ENCODE results near the gene MST1R. TPM values are rescaled to one million over a fixed set of nuclear protein-coding genes. Genes with fewer than 3 reads are reported as not detected.

MST1R gene
- total RNA-seq, 1 donor, result 0.72 TPM

GRCh38 chr3:49899815-49900214 lies 3.9 kb downstream of the MST1R start:
- Histone ChIP-seq H3K4me3 (ENCODE audit: insufficient read depth, low read length) (no peak overlapping the region), H4K20me1 (ENCODE audit: insufficient read depth, low read length) (no peaks in the 10 kb centered on the region), H3K27ac (ENCODE audit: low read depth, low read length) (no peak overlapping the region), H3K9me3 (ENCODE audit: low read depth, low read length) (no peaks in the 10 kb centered on the region), H3K27me3 (ENCODE audit: insufficient read depth, low read length) (no peaks in the 10 kb centered on the region), H2AFZ (ENCODE audit: low read length) (no peak overlapping the region), H3K79me2 (ENCODE audit: insufficient read depth, low read length) (no peaks in the 10 kb centered on the region), H3K4me1 (ENCODE audit: insufficient read depth, low read length) (peaks cover 10% of the 10 kb centered on the region), H3K36me3 (ENCODE audit: insufficient read depth, low read length) (no peaks in the 10 kb centered on the region), H3K4me2 (ENCODE audit: insufficient read depth, low read length) (no peak overlapping the region)
- TF ChIP-seq, protein P1, sequence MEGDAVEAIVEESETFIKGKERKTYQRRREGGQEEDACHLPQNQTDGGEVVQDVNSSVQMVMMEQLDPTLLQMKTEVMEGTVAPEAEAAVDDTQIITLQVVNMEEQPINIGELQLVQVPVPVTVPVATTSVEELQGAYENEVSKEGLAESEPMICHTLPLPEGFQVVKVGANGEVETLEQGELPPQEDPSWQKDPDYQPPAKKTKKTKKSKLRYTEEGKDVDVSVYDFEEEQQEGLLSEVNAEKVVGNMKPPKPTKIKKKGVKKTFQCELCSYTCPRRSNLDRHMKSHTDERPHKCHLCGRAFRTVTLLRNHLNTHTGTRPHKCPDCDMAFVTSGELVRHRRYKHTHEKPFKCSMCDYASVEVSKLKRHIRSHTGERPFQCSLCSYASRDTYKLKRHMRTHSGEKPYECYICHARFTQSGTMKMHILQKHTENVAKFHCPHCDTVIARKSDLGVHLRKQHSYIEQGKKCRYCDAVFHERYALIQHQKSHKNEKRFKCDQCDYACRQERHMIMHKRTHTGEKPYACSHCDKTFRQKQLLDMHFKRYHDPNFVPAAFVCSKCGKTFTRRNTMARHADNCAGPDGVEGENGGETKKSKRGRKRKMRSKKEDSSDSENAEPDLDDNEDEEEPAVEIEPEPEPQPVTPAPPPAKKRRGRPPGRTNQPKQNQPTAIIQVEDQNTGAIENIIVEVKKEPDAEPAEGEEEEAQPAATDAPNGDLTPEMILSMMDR (IDR thresholded peaks at IDR 0.05; ENCODE audit: extremely low read depth, low read depth, low read length), result peak; percentile 30
- DNase-seq (ENCODE audit: insufficient read length, low spot score, missing footprints), result peak; percentile 69

DNA sequence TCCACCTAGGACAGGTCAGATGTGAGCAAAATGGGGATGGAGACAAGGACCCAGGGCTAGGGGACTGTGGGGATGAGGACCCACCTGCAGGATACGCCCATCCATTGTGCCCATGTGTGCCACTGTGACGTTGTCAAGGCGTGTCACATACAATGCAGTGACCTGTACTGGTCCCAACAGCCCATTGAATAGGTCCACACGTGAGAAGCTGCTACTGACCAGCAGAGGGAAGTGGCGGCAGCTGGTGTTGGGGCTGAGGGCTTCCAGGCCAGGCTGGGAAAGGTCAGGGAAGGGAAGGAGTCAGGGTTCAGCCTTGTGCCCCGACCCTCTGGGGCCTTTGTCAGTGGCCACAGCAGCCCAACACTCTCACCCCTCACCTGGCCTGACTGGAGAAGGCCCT lies 4.7 kb downstream of the MST1R start:
- no peak for DNase-seq (ENCODE audit: insufficient read length, low spot score, missing footprints)
- H3K4me1 ChIP-seq (ENCODE audit: insufficient read depth, low read length), result peaks cover 10% of the 10 kb centered on the region
- no peaks in the 10 kb centered on the region for H3K9me3 ChIP-seq (ENCODE audit: low read depth, low read length)
- H3K4me2 ChIP-seq (ENCODE audit: insufficient read depth, low read length), result no peak overlapping the region
- no peaks in the 10 kb centered on the region for H3K79me2 ChIP-seq (ENCODE audit: insufficient read depth, low read length)
- TF ChIP-seq, protein P1 (IDR thresholded peaks at IDR 0.05; ENCODE audit: extremely low read depth, low read depth, low read length), result no peak
- H4K20me1 ChIP-seq (ENCODE audit: insufficient read depth, low read length), result no peaks in the 10 kb centered on the region
- H2AFZ ChIP-seq (ENCODE audit: low read length), result no peak overlapping the region
- H3K27me3 ChIP-seq (ENCODE audit: insufficient read depth, low read length), result no peaks in the 10 kb centered on the region
- H3K36me3 ChIP-seq (ENCODE audit: insufficient read depth, low read length), result no peaks in the 10 kb centered on the region
- H3K4me3 ChIP-seq (ENCODE audit: insufficient read depth, low read length), result no peak overlapping the region
- H3K27ac ChIP-seq (ENCODE audit: low read depth, low read length), result no peak overlapping the region

GRCh38 chr3:49896345-49896744 lies 7.3 kb downstream of the MST1R start:
- Histone ChIP-seq H3K27me3 (ENCODE audit: insufficient read depth, low read length) (no peaks in the 10 kb centered on the region), H2AFZ (ENCODE audit: low read length) (no peak overlapping the region), H3K4me1 (ENCODE audit: insufficient read depth, low read length) (peaks cover 9% of the 10 kb centered on the region), H3K9me3 (ENCODE audit: low read depth, low read length) (no peaks in the 10 kb centered on the region), H3K27ac (ENCODE audit: low read depth, low read length) (no peak overlapping the region), H3K4me3 (ENCODE audit: insufficient read depth, low read length) (no peak overlapping the region), H3K4me2 (ENCODE audit: insufficient read depth, low read length) (no peak overlapping the region), H3K79me2 (ENCODE audit: insufficient read depth, low read length) (no peaks in the 10 kb centered on the region), H4K20me1 (ENCODE audit: insufficient read depth, low read length) (no peaks in the 10 kb centered on the region), H3K36me3 (ENCODE audit: insufficient read depth, low read length) (no peaks in the 10 kb centered on the region)
- TF ChIP-seq, protein P1 (IDR thresholded peaks at IDR 0.05; ENCODE audit: extremely low read depth, low read depth, low read length), result no peak
- peak; percentile 31 for DNase-seq (ENCODE audit: insufficient read length, low spot score, missing footprints)

DNA sequence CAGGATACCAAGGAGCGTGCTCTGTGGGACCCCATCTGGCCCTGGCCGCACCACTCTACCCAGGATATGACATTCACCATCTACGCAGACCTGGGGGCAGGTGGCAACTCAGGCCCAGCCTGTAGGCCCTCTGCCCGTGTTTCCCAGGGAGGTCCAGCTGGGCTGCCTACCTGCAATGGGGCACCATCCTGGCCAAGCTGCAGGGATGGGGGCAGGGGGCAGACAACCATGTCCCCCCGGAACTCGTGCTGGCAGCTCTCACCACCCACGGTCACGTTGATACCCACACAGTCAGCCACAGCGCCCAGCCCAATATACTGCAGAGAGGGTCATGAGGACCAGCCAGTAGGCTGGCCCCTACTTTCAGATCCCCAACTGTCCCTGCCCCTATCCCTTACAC lies 7.9 kb downstream of the MST1R start:
- DNase-seq (ENCODE audit: insufficient read length, low spot score, missing footprints), result peak; percentile 52
- Histone ChIP-seq H2AFZ (ENCODE audit: low read length) (no peak overlapping the region), H3K4me3 (ENCODE audit: insufficient read depth, low read length) (no peak overlapping the region), H3K79me2 (ENCODE audit: insufficient read depth, low read length) (no peaks in the 10 kb centered on the region), H3K9me3 (ENCODE audit: low read depth, low read length) (no peaks in the 10 kb centered on the region), H3K27ac (ENCODE audit: low read depth, low read length) (no peak overlapping the region), H3K36me3 (ENCODE audit: insufficient read depth, low read length) (no peaks in the 10 kb centered on the region), H3K27me3 (ENCODE audit: insufficient read depth, low read length) (no peaks in the 10 kb centered on the region), H4K20me1 (ENCODE audit: insufficient read depth, low read length) (no peaks in the 10 kb centered on the region), H3K4me2 (ENCODE audit: insufficient read depth, low read length) (no peak overlapping the region), H3K4me1 (ENCODE audit: insufficient read depth, low read length) (peaks cover 4% of the 10 kb centered on the region)
- TF ChIP-seq, protein P1 (IDR thresholded peaks at IDR 0.05; ENCODE audit: extremely low read depth, low read depth, low read length), result no peak

All from osteoblast (primary cell).